ENCODE data around the gene GLCE. TPM values are rescaled to one million over a fixed set of nuclear protein-coding genes. Genes with fewer than 3 reads are reported as not detected.
"Not testable (repeated sequence)": the region's sequence is repeated elsewhere in the genome, so short reads cannot be mapped to it uniquely, and the experiment has no call there.

GLCE gene
- total RNA-seq, 1 donor from 2014 or later: 9.9 TPM

DNA sequence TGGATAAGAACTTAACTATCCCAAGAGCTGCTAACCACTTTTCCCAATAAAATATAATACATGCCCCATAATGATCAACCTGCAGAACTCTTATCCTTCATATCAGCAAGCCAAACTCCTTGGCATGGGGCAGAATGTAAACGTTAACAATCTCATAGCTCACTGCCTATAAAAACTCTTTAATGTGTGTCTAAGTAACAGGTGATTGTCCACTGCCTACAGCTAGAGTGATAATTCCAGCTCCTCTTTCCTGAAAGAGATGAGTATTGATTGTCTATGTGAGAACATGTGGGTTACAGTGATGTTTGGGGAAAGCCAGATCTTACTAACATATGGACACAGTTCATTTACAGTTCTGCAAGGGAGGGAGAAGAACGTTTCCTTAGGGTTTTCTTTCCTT is 11.3 kb upstream of the GLCE start:
- no peak for TF ChIP-seq CTCF (IDR thresholded peaks at IDR 0.05)
- peaks cover 22% of the 10 kb centered on the region for H3K27me3 Mint-ChIP-seq (ENCODE audit: low read depth)
- no peak overlapping the region for H3K27ac Mint-ChIP-seq (ENCODE audit: unreplicated experiment)

GRCh38 chr15:69149803-69150202 is 10.6 kb upstream of the GLCE start:
- H3K9me3 Mint-ChIP-seq (ENCODE audit: low read depth): no peaks in the 10 kb centered on the region

More for the DNA sequence above, 11.3 kb upstream of the GLCE start:
- no peak for DNase-seq (ENCODE audit: low spot score)
- peaks cover 11% of the 10 kb centered on the region for H3K4me1 Mint-ChIP-seq (ENCODE audit: low read depth)
- no peak overlapping the region for H3K4me3 Mint-ChIP-seq (ENCODE audit: unreplicated experiment)
- no peaks in the 10 kb centered on the region for H3K9me3 Mint-ChIP-seq (ENCODE audit: low read depth)
- peaks cover 2% of the 10 kb centered on the region for H3K36me3 Mint-ChIP-seq (ENCODE audit: low read depth)

DNA sequence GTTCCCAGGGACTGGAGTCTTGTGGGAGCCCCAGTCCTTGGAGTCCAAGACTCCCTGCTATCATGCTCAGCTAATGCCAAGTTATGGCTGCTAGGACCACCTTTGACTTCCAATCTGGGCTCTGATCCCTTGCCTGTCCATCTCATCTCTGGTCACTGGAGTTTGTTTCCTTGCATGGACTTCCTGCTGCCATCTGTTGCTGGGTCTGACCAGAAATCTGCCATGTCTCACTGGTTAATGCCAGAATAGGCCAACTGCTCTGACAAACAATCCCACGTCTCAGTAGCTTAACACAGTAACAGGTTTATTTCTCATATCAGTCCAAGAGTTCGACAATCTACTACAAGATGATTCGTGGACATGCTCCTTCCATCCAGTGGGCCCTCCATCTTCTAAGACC is 10.1 kb upstream of the GLCE start:
- Mint-ChIP-seq H3K27ac (ENCODE audit: unreplicated experiment) (no peak overlapping the region), H3K27me3 (ENCODE audit: low read depth) (peaks cover 21% of the 10 kb centered on the region), H3K4me3 (ENCODE audit: unreplicated experiment) (no peak overlapping the region), H3K4me1 (ENCODE audit: low read depth) (peaks cover 22% of the 10 kb centered on the region), H3K9me3 (ENCODE audit: low read depth) (no peaks in the 10 kb centered on the region), H3K36me3 (ENCODE audit: low read depth) (peaks cover 2% of the 10 kb centered on the region)
- DNase-seq (ENCODE audit: low spot score): no peak
- TF ChIP-seq CTCF (IDR thresholded peaks at IDR 0.05): no peak

More at GRCh38 chr15:69149803-69150202, 10.6 kb upstream of the GLCE start:
- Mint-ChIP-seq H3K4me3 (ENCODE audit: unreplicated experiment) (no peak overlapping the region), H3K4me1 (ENCODE audit: low read depth) (peaks cover 17% of the 10 kb centered on the region), H3K27ac (ENCODE audit: unreplicated experiment) (no peak overlapping the region), H3K27me3 (ENCODE audit: low read depth) (peaks cover 21% of the 10 kb centered on the region), H3K36me3 (ENCODE audit: low read depth) (peaks cover 2% of the 10 kb centered on the region)
- no peak for DNase-seq (ENCODE audit: low spot score)
- no peak for TF ChIP-seq CTCF (IDR thresholded peaks at IDR 0.05)

GRCh38 chr15:69150841-69151240 is 9.6 kb upstream of the GLCE start:
- no peak for TF ChIP-seq CTCF (IDR thresholded peaks at IDR 0.05)
- Mint-ChIP-seq H3K9me3 (ENCODE audit: low read depth) (no peaks in the 10 kb centered on the region), H3K4me1 (ENCODE audit: low read depth) (peaks cover 22% of the 10 kb centered on the region)

GRCh38 chr15:69153046-69153445 is 7.4 kb upstream of the GLCE start:
- H3K4me3 Mint-ChIP-seq (ENCODE audit: unreplicated experiment): no peak overlapping the region
- TF ChIP-seq CTCF (IDR thresholded peaks at IDR 0.05): no peak
- H3K27me3 Mint-ChIP-seq (ENCODE audit: low read depth): peaks cover 14% of the 10 kb centered on the region
- peaks cover 19% of the 10 kb centered on the region for H3K4me1 Mint-ChIP-seq (ENCODE audit: low read depth)
- H3K36me3 Mint-ChIP-seq (ENCODE audit: low read depth): peaks cover 2% of the 10 kb centered on the region
- H3K9me3 Mint-ChIP-seq (ENCODE audit: low read depth): no peaks in the 10 kb centered on the region
- no peak overlapping the region for H3K27ac Mint-ChIP-seq (ENCODE audit: unreplicated experiment)
- no peak for DNase-seq (ENCODE audit: low spot score)

More at GRCh38 chr15:69150841-69151240, 9.6 kb upstream of the GLCE start:
- Mint-ChIP-seq H3K27me3 (ENCODE audit: low read depth) (peaks cover 19% of the 10 kb centered on the region), H3K4me3 (ENCODE audit: unreplicated experiment) (no peak overlapping the region), H3K27ac (ENCODE audit: unreplicated experiment) (no peak overlapping the region), H3K36me3 (ENCODE audit: low read depth) (peaks cover 2% of the 10 kb centered on the region)
- no peak for DNase-seq (ENCODE audit: low spot score)

DNA sequence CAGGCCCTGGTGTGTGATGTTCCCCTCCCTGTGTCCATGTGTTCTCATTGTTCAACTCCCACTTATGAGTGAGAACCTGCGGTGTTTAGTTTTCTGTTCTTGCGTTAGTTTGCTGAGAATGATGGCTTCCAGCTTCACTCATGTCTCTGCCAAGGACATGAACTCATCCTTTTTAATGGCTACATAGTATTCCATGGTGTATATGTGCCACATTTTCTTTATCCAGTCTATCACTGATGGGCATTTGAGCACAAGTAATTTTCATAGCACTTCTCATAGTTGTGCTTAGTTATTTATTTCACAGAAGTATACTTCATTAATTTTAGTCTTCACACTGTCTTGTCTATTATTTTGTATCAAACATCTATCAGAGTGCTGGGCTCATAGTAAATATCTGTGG is 6.8 kb upstream of the GLCE start:
- H3K4me1 Mint-ChIP-seq (ENCODE audit: low read depth): peaks cover 19% of the 10 kb centered on the region
- H3K9me3 Mint-ChIP-seq (ENCODE audit: low read depth); H3K27ac Mint-ChIP-seq (ENCODE audit: unreplicated experiment); DNase-seq (ENCODE audit: low spot score); H3K27me3 Mint-ChIP-seq (ENCODE audit: low read depth); H3K36me3 Mint-ChIP-seq (ENCODE audit: low read depth); H3K4me3 Mint-ChIP-seq (ENCODE audit: unreplicated experiment): not testable (repeated sequence)
